Right cardiac atrium (tissue), 5 donors: ENCODE measurements around the gene SORL1-AS1.

Source experiments
- ATAC-seq, 2 donors: fragments of 200-7000 bp; cut with Tn5 transposase; one replicate each; pipeline versions ENCODE4 v1.8.0 to v1.9.1; 2020; ENCODE audit warnings: moderate library complexity in 2 of 2, mild to moderate bottlenecking in 1 of 2
- DNase-seq, 3 donors: peaks; one replicate each; pipeline ENCODE4 v3.0.0-alpha.2; 2020
- H3K27ac ChIP-seq: one replicate; pipeline ENCODE4 v1.5.1; 2013; ENCODE audit warnings: mild to moderate bottlenecking, low read length, control low read depth, moderate library complexity
- H3K27me3 ChIP-seq: one replicate; pipeline ENCODE4 v1.6.1; 2013; ENCODE audit not compliant: control insufficient read depth, insufficient read depth
- H3K4me1 ChIP-seq: one replicate; pipeline ENCODE4 v1.6.1; 2013; ENCODE audit warnings: low read length; ENCODE audit not compliant: control insufficient read depth, insufficient read depth
- H3K4me3 ChIP-seq: one replicate; pipeline ENCODE4 v1.5.1; 2013; ENCODE audit warnings: low read length, control low read depth
- H3K9me3 ChIP-seq: one replicate; pipeline ENCODE4 v1.6.1; 2013; ENCODE audit warnings: low read length; ENCODE audit not compliant: control insufficient read depth
- WGBS: extraction: QIAGEN DNeasy Blood & Tissue Kit; methylation state at CpG from one replicate; pipeline ENCODE4 v1.1.7; 2013; 5-methylcytosine and 5-hydroxymethylcytosine counted together
- intact Hi-C, 4 donors: fragments of 100-400 bp; cut with DNase I; formaldehyde crosslinking; loops; one replicate each; pipeline versions ENCODE4 v1.11.0 to v1.14.0; 2022 to 2023
- donor health status: healthy with polysubstance abuse.
- donor health status: DM: no; HTN: yes; CAD: no.
- donor health status: DM: no; HTN: no; CAD: no.
- donor health status: DM: no; HTN: yes; CAD: no; lungs with severe emphysema.
- donor health status: DM: yes; HTN: yes; CAD: no.

Gene SORL1-AS1

GRCh38 chr11:121473064-121473777 lies 20.5 kb upstream of the SORL1-AS1 start:
- DNase-seq, result peak in 1 of 3 donors; percentile 29
- no peaks in the 10 kb centered on the region for H3K4me1 ChIP-seq
- H3K27me3 ChIP-seq, result no peaks in the 10 kb centered on the region
- no peak overlapping the region for H3K4me3 ChIP-seq
- H3K9me3 ChIP-seq, result no peaks in the 10 kb centered on the region
- ATAC-seq, result peak in 1 of 2 donors; percentile 23
- WGBS, result 75% methylated on average over 8 of the region's 8 CpGs
- no peak overlapping the region for H3K27ac ChIP-seq
- intact Hi-C loops, result no loop called here

GRCh38 chr11:121472312-121472711 lies 19.5 kb upstream of the SORL1-AS1 start:
- no peaks in the 10 kb centered on the region for H3K4me1 ChIP-seq
- no peaks in the 10 kb centered on the region for H3K9me3 ChIP-seq
- no peak overlapping the region for H3K27ac ChIP-seq
- H3K4me3 ChIP-seq, result no peak overlapping the region
- H3K27me3 ChIP-seq, result no peaks in the 10 kb centered on the region
- DNase-seq, result no peak
- intact Hi-C loops, result no loop called here
- no peak for ATAC-seq
- 87% methylated on average over 2 of the region's 2 CpGs for WGBS

GRCh38 chr11:121471167-121471566 lies 18.4 kb upstream of the SORL1-AS1 start:
- Histone ChIP-seq H3K4me3 (no peak overlapping the region), H3K27ac (no peak overlapping the region), H3K4me1 (no peaks in the 10 kb centered on the region), H3K27me3 (no peaks in the 10 kb centered on the region), H3K9me3 (no peaks in the 10 kb centered on the region)
- DNase-seq (no peak), ATAC-seq (no peak)
- 95% methylated on average over 12 of the region's 12 CpGs for WGBS
- intact Hi-C loops, result no loop called here

GRCh38 chr11:121469910-121470309 lies 17.1 kb upstream of the SORL1-AS1 start:
- Histone ChIP-seq H3K4me3 (no peak overlapping the region), H3K9me3 (no peaks in the 10 kb centered on the region), H3K27me3 (no peaks in the 10 kb centered on the region), H3K4me1 (peaks cover 1% of the 10 kb centered on the region), H3K27ac (no peak overlapping the region)
- intact Hi-C loops, result no loop called here
- 87% methylated on average over 5 of the region's 5 CpGs for WGBS
- DNase-seq (no peak), ATAC-seq (no peak)

- WGBS, result 56% methylated on average over 10 of the region's 10 CpGs
- H3K27ac ChIP-seq, result no peak overlapping the region
- no peaks in the 10 kb centered on the region for H3K9me3 ChIP-seq
- H3K27me3 ChIP-seq, result no peaks in the 10 kb centered on the region
- ATAC-seq, result no peak
- intact Hi-C loops, result no loop called here
- H3K4me1 ChIP-seq, result peaks cover 2% of the 10 kb centered on the region
- H3K4me3 ChIP-seq, result no peak overlapping the region
- peak in 1 of 3 donors; percentile 33 for DNase-seq
These were observed 15.2 kb upstream of the SORL1-AS1 start for GRCh38 chr11:121467965-121468364.

- Histone ChIP-seq H3K4me3 (no peak overlapping the region), H3K27me3 (no peaks in the 10 kb centered on the region), H3K27ac (no peak overlapping the region), H3K9me3 (no peaks in the 10 kb centered on the region), H3K4me1 (peaks cover 2% of the 10 kb centered on the region)
- intact Hi-C loops, result no loop called here
- ATAC-seq, result no peak
- WGBS, result 66% methylated on average over 2 of the region's 2 CpGs
- no peak for DNase-seq
These were observed 14.7 kb upstream of the SORL1-AS1 start for GRCh38 chr11:121467471-121467870.

- Histone ChIP-seq H3K9me3 (no peaks in the 10 kb centered on the region), H3K27ac (no peak overlapping the region), H3K27me3 (no peaks in the 10 kb centered on the region), H3K4me1 (peaks cover 2% of the 10 kb centered on the region), H3K4me3 (no peak overlapping the region)
- DNase-seq (peak; percentile 89 to 93 (median 92)), ATAC-seq (peak; percentile 84 to 96)
- 28% methylated on average over 8 of the region's 8 CpGs for WGBS
- intact Hi-C loops, result no loop called here
These were observed 13.5 kb upstream of the SORL1-AS1 start for GRCh38 chr11:121466063-121466794.

- no peak overlapping the region for H3K27ac ChIP-seq
- ATAC-seq, result no peak
- intact Hi-C loops, result no loop called here
- peaks cover 2% of the 10 kb centered on the region for H3K4me1 ChIP-seq
- H3K9me3 ChIP-seq, result no peaks in the 10 kb centered on the region
- no peak overlapping the region for H3K4me3 ChIP-seq
- no peak for DNase-seq
- no peaks in the 10 kb centered on the region for H3K27me3 ChIP-seq
- 63% methylated on average over 8 of the region's 8 CpGs for WGBS
These were observed 12.9 kb upstream of the SORL1-AS1 start for GRCh38 chr11:121465709-121466062.

GRCh38 chr11:121464352-121464946 lies 11.7 kb upstream of the SORL1-AS1 start:
- no peak overlapping the region for H3K4me3 ChIP-seq
- ATAC-seq (peak; percentile 88 to 90), DNase-seq (peak; percentile 68 to 85 (median 78))
- no peaks in the 10 kb centered on the region for H3K9me3 ChIP-seq
- no peak overlapping the region for H3K27ac ChIP-seq
- peaks cover 2% of the 10 kb centered on the region for H3K4me1 ChIP-seq
- intact Hi-C loops, result no loop called here
- H3K27me3 ChIP-seq, result no peaks in the 10 kb centered on the region
- WGBS, result 49% methylated on average over 11 of the region's 11 CpGs

- no peaks in the 10 kb centered on the region for H3K9me3 ChIP-seq
- WGBS, result 88% methylated on average over 6 of the region's 6 CpGs
- peaks cover 2% of the 10 kb centered on the region for H3K4me1 ChIP-seq
- no peak overlapping the region for H3K27ac ChIP-seq
- DNase-seq, result no peak
- no peak overlapping the region for H3K4me3 ChIP-seq
- no peak for ATAC-seq
- H3K27me3 ChIP-seq, result no peaks in the 10 kb centered on the region
- intact Hi-C loops, result no loop called here
These were observed 11.0 kb upstream of the SORL1-AS1 start for GRCh38 chr11:121463689-121464335.

- Histone ChIP-seq H3K4me3 (no peak overlapping the region), H3K27ac (no peak overlapping the region), H3K27me3 (no peaks in the 10 kb centered on the region), H3K9me3 (no peaks in the 10 kb centered on the region), H3K4me1 (peaks cover 2% of the 10 kb centered on the region)
- WGBS, result 89% methylated on average over 7 of the region's 7 CpGs
- ATAC-seq, result no peak
- intact Hi-C loops, result no loop called here
- DNase-seq, result no peak
These were observed 9.1 kb upstream of the SORL1-AS1 start for GRCh38 chr11:121461843-121462242.
